A673 (cell line): ENCODE results near the gene SCMH1. TPM values are rescaled to one million over a fixed set of nuclear protein-coding genes. Genes with fewer than 3 reads are reported as not detected.

Source experiments
- BruUV-seq: library from RNA; stranded (reverse); fragments of 400-500 nt; replicated peaks from 2 replicates; lab custom pipeline; 2021; lab: Mats Ljungman, UMichigan
- CTCF ChIA-PET: fragments of 300-600 bp; sonication (Branson Sonifier 250); formaldehyde crosslinking; loops from one replicate; lab custom pipeline; 2022; ENCODE audit warnings: antibody characterized with exemption; lab: Charles Lee
- POLR2A ChIA-PET: fragments of 300-600 bp; sonication (Branson Sonifier 250); formaldehyde crosslinking; loops from one replicate; lab custom pipeline; 2022; ENCODE audit warnings: antibody characterized with exemption; ENCODE audit not compliant: low non-redundant PET; lab: Charles Lee
- DNase-seq: peaks from one replicate; pipeline ENCODE4 v3.0.0-alpha.2; 2015; ENCODE audit warnings: low spot score
- H3K27ac ChIP-seq: fragments of 200-600 bp; sonication (generic); 2 replicates; pipeline ENCODE4 v1.5.1; 2016; ENCODE audit warnings: mixed run types, low read depth, mild to moderate bottlenecking, mixed read lengths, antibody characterized with exemption, low read length; ENCODE audit not compliant: poor library complexity, severe bottlenecking
- H3K27me3 ChIP-seq: fragments of 200-600 bp; sonication (generic); replicated peaks from 2 replicates; pipeline ENCODE4 v1.6.1; 2017; ENCODE audit warnings: mixed run types, low read depth, mild to moderate bottlenecking, mixed read lengths, antibody characterized with exemption, low read length; ENCODE audit not compliant: insufficient read depth, poor library complexity
- H3K36me3 ChIP-seq: fragments of 200-600 bp; sonication (generic); 2 replicates; pipeline ENCODE4 v1.6.1; 2016; ENCODE audit warnings: mixed run types, mild to moderate bottlenecking, mixed read lengths, antibody characterized with exemption, low read length; ENCODE audit not compliant: insufficient read depth, poor library complexity, severe bottlenecking
- H3K4me1 ChIP-seq: fragments of 200-600 bp; sonication (generic); 2 replicates; pipeline ENCODE4 v1.6.1; 2017; ENCODE audit warnings: mixed run types, mild to moderate bottlenecking, mixed read lengths, antibody characterized with exemption, low read length; ENCODE audit not compliant: insufficient read depth, poor library complexity, severe bottlenecking
- H3K4me3 ChIP-seq: fragments of 200-600 bp; sonication (generic); 2 replicates; pipeline ENCODE4 v1.5.1; 2016; ENCODE audit warnings: low read depth, mixed run types, mild to moderate bottlenecking, mixed read lengths, low read length; ENCODE audit not compliant: poor library complexity, severe bottlenecking
- H3K9me3 ChIP-seq: fragments of 200-600 bp; sonication (generic); 2 replicates; pipeline ENCODE4 v1.6.1; 2016; ENCODE audit warnings: mixed run types, low read depth, mild to moderate bottlenecking, mixed read lengths, antibody characterized with exemption, low read length; ENCODE audit not compliant: poor library complexity, severe bottlenecking
- CTCF ChIP-seq: fragments of 300-800, 200-600 bp; sonication (generic); conservative IDR thresholded peaks from 2 replicates; pipeline ENCODE4 v1.5.1; 2017; ENCODE audit warnings: low read depth, mild to moderate bottlenecking, antibody characterized with exemption, low read length, moderate library complexity, mixed read lengths
- EZH2 ChIP-seq: fragments of 200-600 bp; sonication (generic); IDR thresholded peaks from 2 replicates; pipeline ENCODE4 v1.6.1; 2017; ENCODE audit warnings: borderline replicate concordance, low read depth, mild to moderate bottlenecking, mixed read lengths, antibody characterized with exemption, low read length; ENCODE audit not compliant: poor library complexity, severe bottlenecking
- intact Hi-C: fragments of 100-400 bp; cut with micrococcal nuclease; formaldehyde crosslinking; loops from one replicate; pipeline ENCODE4 v1.10.0; 2022; ENCODE audit not compliant: unreplicated experiment
- total RNA-seq: library from RNA; stranded (reverse); gene quantifications from 2 replicates; pipeline ENCODE4 v1.2.3, GENCODE V29; 2021

Gene SCMH1
- total RNA-seq, 1 experiment from 2014 or later, result 30.4 TPM

GRCh38 chr1:41033272-41033671 lies 208.8 kb downstream of the SCMH1 start:
- no peak for DNase-seq
- no peaks in the 10 kb centered on the region for H3K4me1 ChIP-seq
- peaks cover 48% of the 10 kb centered on the region for H3K36me3 ChIP-seq
- no peak overlapping the region for H3K4me3 ChIP-seq
- no peaks in the 10 kb centered on the region for H3K9me3 ChIP-seq
- intact Hi-C loops, result no loop called here
- H3K27ac ChIP-seq, result no peak overlapping the region
- ChIA-PET POLR2A (no interaction called here), CTCF (interaction anchor here (0.7 kb wide), 1 partner anchor 29 kb away, joined by 4 read pairs; no protein-coding TSS in a partner anchor)
- no TSS peak for BruUV-seq
- no peaks in the 10 kb centered on the region for H3K27me3 ChIP-seq
- no peak for TF ChIP-seq CTCF

GRCh38 chr1:41032147-41032546 lies 210.0 kb downstream of the SCMH1 start:
- H3K27ac ChIP-seq, result no peak overlapping the region
- H3K36me3 ChIP-seq, result peaks cover 43% of the 10 kb centered on the region
- no peaks in the 10 kb centered on the region for H3K4me1 ChIP-seq
- H3K27me3 ChIP-seq, result no peaks in the 10 kb centered on the region
- POLR2A ChIA-PET, result no interaction called here
- CTCF ChIA-PET, result no interaction called here
- DNase-seq, result no peak
- no peak for TF ChIP-seq CTCF
- TF ChIP-seq EZH2, result no peak
- BruUV-seq, result no TSS peak
- no peaks in the 10 kb centered on the region for H3K9me3 ChIP-seq
- intact Hi-C loops, result no loop called here
- no peak overlapping the region for H3K4me3 ChIP-seq

GRCh38 chr1:41030872-41031616 lies 211.1 kb downstream of the SCMH1 start:
- POLR2A ChIA-PET, result no interaction called here
- intact Hi-C loops, result no loop called here
- Histone ChIP-seq H3K27me3 (no peaks in the 10 kb centered on the region), H3K36me3 (peaks cover 37% of the 10 kb centered on the region), H3K9me3 (no peaks in the 10 kb centered on the region), H3K27ac (no peak overlapping the region), H3K4me1 (no peaks in the 10 kb centered on the region), H3K4me3 (no peak overlapping the region)
- no peak for DNase-seq
- no TSS peak for BruUV-seq
- TF ChIP-seq EZH2 (no peak), CTCF (no peak)
- CTCF ChIA-PET, result no interaction called here
